ENCODE measurements around the gene GRIK4. TPM values are rescaled to one million over a fixed set of nuclear protein-coding genes. Genes with fewer than 3 reads are reported as not detected.
A peak's percentile ranks its signal among the peaks of the same experiment; 100 is the strongest.

The GRIK4 gene
- total and polyA plus RNA-seq, 2 experiments from 2014 or later: 0.28 to 0.45 TPM

DNA sequence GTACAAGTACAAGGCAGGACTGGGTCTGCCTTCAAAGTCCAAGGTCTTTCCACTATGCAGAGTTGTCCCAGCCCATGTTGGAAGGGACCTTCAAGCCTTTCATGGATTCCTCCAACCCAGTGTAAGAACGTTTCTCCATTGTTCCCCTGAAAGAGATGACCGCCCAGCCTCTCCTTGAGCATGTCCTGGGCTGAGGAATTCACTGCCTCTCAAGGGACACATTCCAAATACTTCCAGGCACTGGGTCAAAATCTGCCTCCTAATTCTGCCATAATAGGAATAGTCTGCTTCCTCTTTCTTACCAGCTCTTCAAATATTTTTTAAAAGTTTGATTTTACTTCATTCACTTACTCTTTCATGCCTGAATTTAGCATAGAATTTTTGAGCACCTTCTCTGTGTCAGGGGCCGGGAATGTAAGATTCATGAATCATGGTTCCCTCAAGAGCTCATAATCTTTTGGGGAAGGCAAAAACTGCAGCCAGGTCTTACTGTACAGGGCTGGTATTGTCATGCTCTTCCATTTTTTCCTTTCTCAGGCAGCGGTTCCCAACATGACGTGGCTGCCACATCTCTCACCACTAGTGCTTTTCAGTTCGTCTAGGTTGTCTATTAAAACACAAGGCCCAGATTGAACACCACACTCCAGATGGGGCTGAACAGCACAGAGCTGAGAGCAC lies 369.1 kb downstream of the GRIK4 start:
- Histone ChIP-seq H3K4me3 (no peak overlapping the region), H3K27ac (no peak overlapping the region), H3K27me3 (no peaks in the 10 kb centered on the region), H3K9me3 (ENCODE audit: low read depth) (no peaks in the 10 kb centered on the region), H3K36me3 (no peaks in the 10 kb centered on the region), H3K4me1 (ENCODE audit: low read depth) (peaks cover 13% of the 10 kb centered on the region)
- DNase-seq (ENCODE audit: low read depth in 1 of 2, low spot score in 1 of 2): no peak
- TF ChIP-seq, protein P1, sequence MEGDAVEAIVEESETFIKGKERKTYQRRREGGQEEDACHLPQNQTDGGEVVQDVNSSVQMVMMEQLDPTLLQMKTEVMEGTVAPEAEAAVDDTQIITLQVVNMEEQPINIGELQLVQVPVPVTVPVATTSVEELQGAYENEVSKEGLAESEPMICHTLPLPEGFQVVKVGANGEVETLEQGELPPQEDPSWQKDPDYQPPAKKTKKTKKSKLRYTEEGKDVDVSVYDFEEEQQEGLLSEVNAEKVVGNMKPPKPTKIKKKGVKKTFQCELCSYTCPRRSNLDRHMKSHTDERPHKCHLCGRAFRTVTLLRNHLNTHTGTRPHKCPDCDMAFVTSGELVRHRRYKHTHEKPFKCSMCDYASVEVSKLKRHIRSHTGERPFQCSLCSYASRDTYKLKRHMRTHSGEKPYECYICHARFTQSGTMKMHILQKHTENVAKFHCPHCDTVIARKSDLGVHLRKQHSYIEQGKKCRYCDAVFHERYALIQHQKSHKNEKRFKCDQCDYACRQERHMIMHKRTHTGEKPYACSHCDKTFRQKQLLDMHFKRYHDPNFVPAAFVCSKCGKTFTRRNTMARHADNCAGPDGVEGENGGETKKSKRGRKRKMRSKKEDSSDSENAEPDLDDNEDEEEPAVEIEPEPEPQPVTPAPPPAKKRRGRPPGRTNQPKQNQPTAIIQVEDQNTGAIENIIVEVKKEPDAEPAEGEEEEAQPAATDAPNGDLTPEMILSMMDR (IDR thresholded peaks at IDR 0.05; ENCODE audit: low read depth, low read length): no peak

DNA sequence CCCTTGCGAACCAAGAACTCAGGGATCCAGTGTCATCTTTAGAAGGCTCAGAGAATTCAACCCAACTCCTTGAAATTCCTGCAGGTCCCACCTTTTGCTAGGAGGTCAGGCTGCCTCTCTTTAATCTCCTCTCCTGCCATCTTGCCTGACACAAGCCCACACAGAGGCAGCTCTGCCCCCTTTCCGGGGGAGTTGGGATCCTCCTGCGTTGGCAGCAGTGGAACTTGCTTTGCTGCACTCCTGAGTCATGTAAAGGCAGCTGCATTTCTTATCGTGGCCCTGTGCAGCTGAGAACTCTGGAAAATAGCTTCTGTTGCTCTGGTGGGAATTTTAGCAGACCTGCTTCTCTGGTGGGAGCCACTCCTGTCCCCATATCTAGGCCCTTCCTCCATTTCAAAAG lies 370.0 kb downstream of the GRIK4 start:
- Histone ChIP-seq H3K27ac (no peak overlapping the region), H3K36me3 (no peaks in the 10 kb centered on the region), H3K9me3 (ENCODE audit: low read depth) (no peaks in the 10 kb centered on the region), H3K4me1 (ENCODE audit: low read depth) (peaks cover 13% of the 10 kb centered on the region), H3K27me3 (no peaks in the 10 kb centered on the region), H3K4me3 (no peak overlapping the region)
- peak in 1 of 2 donors; percentile 11 for DNase-seq (ENCODE audit: low read depth in 1 of 2, low spot score in 1 of 2)
- TF ChIP-seq, protein P1 (IDR thresholded peaks at IDR 0.05; ENCODE audit: low read depth, low read length): no peak

DNA sequence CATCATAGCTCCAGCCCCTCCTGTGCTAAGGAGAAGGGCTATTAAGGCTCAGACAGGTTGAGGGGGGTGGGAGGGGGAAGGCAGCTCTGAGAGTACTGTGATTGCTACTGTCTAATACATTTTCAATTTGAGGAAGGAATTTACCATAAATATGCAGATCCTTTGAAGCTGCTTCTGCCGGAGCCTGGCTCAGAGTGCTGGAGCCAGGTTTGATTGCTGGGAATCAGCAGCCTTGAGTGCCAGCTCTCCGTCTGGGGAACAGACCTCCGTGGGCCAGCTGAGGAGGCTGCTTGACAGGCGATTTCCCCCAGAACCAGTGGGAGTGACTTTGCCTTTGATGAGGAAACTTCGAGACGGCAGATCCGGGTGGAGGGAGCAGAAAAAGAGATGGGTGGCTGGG lies 370.6 kb downstream of the GRIK4 start:
- Histone ChIP-seq H3K9me3 (ENCODE audit: low read depth) (no peaks in the 10 kb centered on the region), H3K4me1 (ENCODE audit: low read depth) (peaks cover 13% of the 10 kb centered on the region), H3K36me3 (no peaks in the 10 kb centered on the region), H3K4me3 (no peak overlapping the region), H3K27me3 (no peaks in the 10 kb centered on the region), H3K27ac (no peak overlapping the region)
- TF ChIP-seq, protein P1 (IDR thresholded peaks at IDR 0.05; ENCODE audit: low read depth, low read length): no peak
- DNase-seq (ENCODE audit: low read depth in 1 of 2, low spot score in 1 of 2): no peak

DNA sequence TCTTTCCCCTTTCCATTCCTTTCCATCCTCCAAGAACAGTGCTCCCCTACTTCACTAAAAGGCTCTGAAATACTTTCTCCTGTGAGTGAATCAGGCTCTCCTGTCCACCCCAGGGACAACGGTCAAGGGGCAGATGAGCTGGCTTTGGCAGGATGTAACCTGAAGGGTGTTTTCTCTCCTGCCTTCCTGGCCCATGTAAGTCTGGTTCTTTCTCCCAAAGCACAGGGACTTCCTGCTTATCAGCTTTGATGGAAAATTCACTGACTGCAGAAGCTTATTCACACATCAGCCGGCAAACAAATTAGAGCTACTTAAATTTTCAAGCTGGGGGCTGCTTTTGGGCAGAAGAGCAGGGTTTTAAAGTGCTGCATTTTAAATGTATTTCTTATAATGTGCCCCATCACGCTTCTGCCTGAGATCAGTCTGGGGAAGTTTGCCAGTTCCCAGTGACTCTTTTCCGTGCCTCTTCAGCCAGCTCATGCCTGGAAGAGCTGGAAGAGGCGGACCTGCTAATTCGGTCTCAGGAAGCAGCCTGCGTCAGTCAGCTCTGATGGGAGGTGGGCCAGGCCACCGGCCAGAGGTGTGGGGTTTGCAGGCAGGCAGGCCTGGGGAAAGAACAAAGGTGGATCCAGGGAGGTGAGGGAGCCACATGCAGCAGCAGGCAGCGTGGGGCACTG lies 372.0 kb downstream of the GRIK4 start:
- H3K27me3 ChIP-seq: no peaks in the 10 kb centered on the region
- TF ChIP-seq, protein P1 (IDR thresholded peaks at IDR 0.05; ENCODE audit: low read depth, low read length): no peak
- no peaks in the 10 kb centered on the region for H3K9me3 ChIP-seq (ENCODE audit: low read depth)
- H3K27ac ChIP-seq: no peak overlapping the region
- peak; percentile 42 to 54 for DNase-seq (ENCODE audit: low read depth in 1 of 2, low spot score in 1 of 2)
- no peak overlapping the region for H3K4me3 ChIP-seq
- H3K36me3 ChIP-seq: no peaks in the 10 kb centered on the region
- peaks cover 8% of the 10 kb centered on the region for H3K4me1 ChIP-seq (ENCODE audit: low read depth)

DNA sequence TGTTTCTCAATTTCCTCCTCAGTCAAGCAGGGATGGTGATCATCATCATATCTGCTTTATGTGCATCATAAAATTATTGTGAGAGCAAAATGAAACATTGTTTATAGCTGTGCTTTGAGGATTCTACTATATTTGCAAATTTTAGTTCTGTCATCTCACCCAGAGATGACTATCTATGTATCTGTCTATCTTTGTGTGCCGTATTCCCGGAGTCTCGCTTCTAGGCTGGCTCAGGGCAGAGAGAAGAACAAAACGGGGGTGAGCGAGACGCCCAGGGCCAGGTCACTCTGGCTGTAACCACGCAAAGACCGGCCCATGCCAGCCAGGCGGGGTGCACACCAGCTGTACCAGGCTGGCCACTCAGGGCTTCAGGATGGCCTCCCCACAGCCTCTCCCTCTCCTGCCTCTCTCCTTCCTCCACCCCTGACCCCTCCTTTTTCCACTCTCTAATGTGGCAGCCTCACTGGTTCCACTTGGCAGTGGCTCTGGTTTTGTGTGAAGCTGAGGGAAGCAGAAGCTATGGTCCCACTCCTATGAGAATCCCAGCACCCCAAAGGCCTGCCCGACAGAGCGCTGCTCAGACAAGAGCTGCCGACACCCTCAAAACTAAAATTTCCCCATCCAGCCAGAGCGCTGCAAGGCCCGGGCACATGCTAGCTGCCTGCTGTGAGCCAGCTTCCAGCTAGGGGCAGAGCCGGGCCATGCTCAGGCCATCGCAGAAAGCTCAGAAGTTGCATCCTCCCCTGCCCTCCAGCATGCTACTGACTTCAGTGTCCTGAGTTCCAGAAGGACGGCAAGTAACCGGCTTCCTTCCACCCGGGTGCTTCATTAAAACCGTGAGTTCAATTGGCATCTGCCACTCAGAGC lies 372.8 kb downstream of the GRIK4 start:
- Histone ChIP-seq H3K9me3 (ENCODE audit: low read depth) (no peaks in the 10 kb centered on the region), H3K27ac (no peak overlapping the region), H3K36me3 (no peaks in the 10 kb centered on the region), H3K27me3 (no peaks in the 10 kb centered on the region), H3K4me1 (ENCODE audit: low read depth) (peaks cover 8% of the 10 kb centered on the region), H3K4me3 (no peak overlapping the region)
- TF ChIP-seq, protein P1 (IDR thresholded peaks at IDR 0.05; ENCODE audit: low read depth, low read length): no peak
- no peak for DNase-seq (ENCODE audit: low read depth in 1 of 2, low spot score in 1 of 2)
